SK-N-DZ (cell line): ENCODE results near the gene HELT.

Experiments
- DNase-seq: peaks from one replicate; pipeline ENCODE4 v3.0.0-alpha.2; 2015; ENCODE audit warnings: low spot score

HELT gene

GRCh38 chr4:185003596-185004351 lies 14.5 kb upstream of the HELT start:
- no peak for DNase-seq

GRCh38 chr4:185004562-185005218 lies 13.6 kb upstream of the HELT start:
- peak; percentile 29 for DNase-seq

GRCh38 chr4:185005219-185005819 lies 13.0 kb upstream of the HELT start:
- peak; percentile 72 for DNase-seq

- DNase-seq = peak; percentile 19
Measured at GRCh38 chr4:185011408-185011807, 6.9 kb upstream of the HELT start.

GRCh38 chr4:185013417-185014125 lies 4.7 kb upstream of the HELT start:
- DNase-seq = no peak

GRCh38 chr4:185015108-185015507 lies 3.2 kb upstream of the HELT start:
- no peak for DNase-seq

- no peak for DNase-seq
Measured at GRCh38 chr4:185016101-185016940, 2.0 kb upstream of the HELT start.

- DNase-seq = no peak
Measured at GRCh38 chr4:185016946-185017758, 1.1 kb upstream of the HELT start.

GRCh38 chr4:185018834-185019455 lies 655 bp downstream of the HELT start:
- DNase-seq = no peak

GRCh38 chr4:185019456-185020292 lies 1.4 kb downstream of the HELT start:
- no peak for DNase-seq

GRCh38 chr4:185020293-185020808 lies 2.1 kb downstream of the HELT start:
- no peak for DNase-seq

- DNase-seq = no peak
Measured at GRCh38 chr4:185020863-185021761, 2.8 kb downstream of the HELT start.

- no peak for DNase-seq
Measured at GRCh38 chr4:185023471-185023870, 5.2 kb downstream of the HELT start.

- DNase-seq = no peak
Measured at GRCh38 chr4:185028625-185029024, 10.3 kb downstream of the HELT start.

- no peak for DNase-seq
Measured at GRCh38 chr4:185031611-185032010, 13.3 kb downstream of the HELT start.

GRCh38 chr4:185033072-185033471 lies 14.8 kb downstream of the HELT start:
- DNase-seq = no peak

- no peak for DNase-seq
Measured at GRCh38 chr4:185033950-185034349, 15.7 kb downstream of the HELT start.

- DNase-seq = no peak
Measured at GRCh38 chr4:185035284-185035683, 17.0 kb downstream of the HELT start.
